SHP77 treated with DMSO at 0.1 percent for 48 hours (cell line): ENCODE data around the gene CERS6.
"Not testable (repeated sequence)": the region's sequence is repeated elsewhere in the genome, so short reads cannot be mapped to it uniquely, and the experiment has no call there.

Experiments used
- DNase-seq: peaks from one replicate; lab custom pipeline; 2025; lab: John Stamatoyannopoulos, UW

Gene CERS6

DNA sequence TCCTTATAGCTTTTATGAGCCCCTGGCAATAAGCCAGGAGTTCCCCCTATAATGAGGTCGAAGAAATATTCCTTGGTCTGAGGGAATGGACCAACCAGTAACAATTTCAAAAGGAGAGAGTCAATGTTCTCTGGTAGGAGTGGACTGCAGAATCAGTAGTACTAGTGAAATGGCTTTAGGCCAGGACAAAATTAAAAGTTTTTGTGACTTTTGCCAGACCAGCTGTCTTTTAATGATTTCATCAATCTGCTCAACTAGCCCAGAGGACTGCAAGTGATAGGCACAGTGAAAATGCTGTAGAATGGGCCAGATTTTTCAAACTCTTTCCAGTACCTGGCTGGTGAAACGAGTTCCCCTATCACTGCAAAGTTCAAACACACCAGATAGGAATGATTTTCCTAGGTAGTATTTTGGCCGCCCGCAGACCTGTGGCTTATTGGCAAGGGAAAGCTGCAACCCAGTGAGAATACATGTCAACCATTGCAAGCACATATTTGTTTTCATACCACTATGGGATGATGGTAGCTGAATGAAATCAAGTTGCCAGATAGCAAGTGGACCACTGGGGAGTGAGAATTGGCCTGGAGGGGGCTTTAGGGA lies 45.5 kb downstream of the CERS6 start:
- no peak for DNase-seq

DNA sequence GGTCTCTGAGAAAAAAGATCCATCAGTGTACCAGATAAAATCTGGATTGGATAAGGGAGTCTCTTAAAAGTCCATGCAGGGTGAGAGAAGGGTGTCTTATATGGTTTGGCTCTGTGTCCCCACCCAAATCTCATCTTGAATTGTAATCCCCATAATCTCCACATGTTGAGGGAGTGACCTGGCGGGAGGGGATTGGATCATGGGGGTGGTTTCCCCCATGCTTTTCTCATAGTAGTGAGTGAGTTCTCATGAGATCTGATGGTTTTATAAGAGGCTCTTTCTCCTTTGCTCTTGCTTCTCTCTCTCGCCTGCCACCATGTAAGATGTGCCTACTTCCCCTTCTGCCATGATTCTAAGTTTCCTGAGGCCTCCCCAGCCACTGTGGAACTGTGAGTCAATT lies 46.8 kb downstream of the CERS6 start:
- not testable (repeated sequence) for DNase-seq

GRCh38 chr2:168503901-168504300 lies 47.8 kb downstream of the CERS6 start:
- DNase-seq = no peak

DNA sequence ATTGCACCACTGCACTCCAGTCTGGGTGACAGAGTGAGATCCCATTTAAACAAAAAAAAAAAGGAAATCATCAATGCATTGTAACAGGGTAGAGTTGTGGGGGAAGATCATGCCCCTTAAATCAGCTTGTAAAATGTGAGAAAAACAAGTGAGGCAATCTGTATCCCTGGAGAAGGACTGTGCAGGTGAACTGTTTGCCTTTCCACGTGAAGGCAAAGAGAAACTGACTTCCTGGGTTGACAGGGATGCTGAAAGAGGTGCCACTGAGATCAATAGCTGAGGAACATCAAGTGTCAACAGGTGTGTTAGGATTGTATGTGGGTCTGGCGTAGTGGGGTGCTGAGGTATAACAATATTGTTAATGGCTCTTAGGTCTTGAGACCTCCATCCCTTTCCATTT lies 48.3 kb downstream of the CERS6 start:
- no peak for DNase-seq

DNA sequence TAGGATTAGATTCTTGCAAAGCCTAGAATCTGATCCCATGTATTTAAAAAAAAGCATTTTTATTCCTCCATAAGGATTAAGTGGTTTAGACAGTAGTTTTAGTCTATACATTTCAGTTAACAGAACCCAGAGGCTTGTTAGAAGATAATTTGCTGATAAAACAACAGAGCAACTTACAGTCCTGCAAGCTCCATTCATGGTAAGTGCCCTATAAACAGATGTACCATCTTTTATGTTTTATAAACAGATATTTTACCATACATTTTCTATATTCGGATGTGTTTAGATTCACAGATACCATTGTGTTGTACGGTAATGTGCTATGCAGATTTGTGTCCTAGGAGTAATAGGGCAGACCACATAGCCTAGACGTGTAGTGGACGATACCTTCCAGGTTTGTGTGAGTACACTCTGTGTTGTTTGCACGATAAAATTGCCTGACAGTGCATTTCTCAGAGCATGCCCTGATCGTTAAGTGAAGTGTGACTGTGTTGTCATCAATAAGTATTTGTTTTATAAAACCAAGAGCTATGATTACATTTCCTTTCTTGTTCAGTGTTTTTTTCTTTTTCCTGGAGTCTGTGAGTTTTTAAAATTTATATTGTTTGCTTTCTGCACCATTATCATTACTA lies 54.2 kb downstream of the CERS6 start:
- DNase-seq = no peak

DNA sequence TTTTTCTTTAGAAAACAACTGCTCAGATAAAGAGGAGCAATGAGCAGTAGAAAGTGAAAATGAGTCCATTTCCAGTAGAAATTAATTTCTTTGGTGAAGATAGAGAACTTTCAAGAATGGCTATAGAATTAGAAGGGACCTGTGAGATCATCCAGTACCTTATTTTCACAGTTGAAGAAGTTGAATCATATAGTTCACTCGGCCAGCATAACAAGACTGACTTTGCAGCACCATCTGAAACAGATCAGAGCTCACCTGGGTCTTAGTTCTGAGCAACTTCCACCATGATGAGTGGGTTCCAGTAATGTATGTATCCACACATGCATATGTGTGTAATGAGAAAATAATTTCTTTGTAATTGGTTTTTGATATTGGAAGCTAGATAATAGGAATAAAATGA lies 58.6 kb downstream of the CERS6 start:
- no peak for DNase-seq

DNA sequence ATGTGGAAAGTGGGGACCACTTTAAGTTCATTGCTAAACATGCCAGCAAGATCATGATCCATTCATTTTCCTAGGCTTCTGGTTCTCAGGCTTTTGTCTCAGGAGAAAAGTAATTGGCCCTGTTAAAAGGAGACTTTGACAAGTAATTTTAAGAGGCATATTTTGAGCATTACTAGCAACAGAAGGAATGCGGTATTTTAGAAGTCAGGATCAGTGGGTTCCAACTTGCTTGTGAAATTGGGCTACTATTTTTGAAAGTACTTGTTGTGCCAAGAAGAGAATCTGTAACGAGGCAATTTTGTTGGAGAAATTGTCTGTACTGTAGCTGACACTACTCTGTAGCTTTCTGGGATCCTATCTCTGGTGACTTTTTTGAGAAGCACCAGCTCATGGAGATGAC lies 59.4 kb downstream of the CERS6 start:
- DNase-seq = no peak

DNA sequence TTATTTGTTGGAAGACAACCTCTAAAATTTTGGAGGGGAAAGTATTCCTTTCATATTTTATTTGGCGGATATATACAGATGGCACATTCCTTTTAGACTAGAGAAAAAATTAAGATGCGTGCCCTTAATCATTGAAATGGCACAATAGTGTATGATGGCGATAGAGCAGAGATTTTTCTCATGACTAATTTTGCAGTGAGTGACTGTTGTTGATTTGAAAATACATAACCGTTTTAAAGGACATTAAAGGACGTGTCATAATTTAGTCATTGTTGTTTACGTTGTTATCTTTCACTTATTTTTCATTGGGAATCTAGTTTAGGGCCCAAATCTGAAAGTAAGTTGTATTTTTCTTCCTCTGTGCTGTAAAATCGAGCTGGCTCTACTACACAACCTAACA lies 61.7 kb downstream of the CERS6 start:
- DNase-seq = no peak

DNA sequence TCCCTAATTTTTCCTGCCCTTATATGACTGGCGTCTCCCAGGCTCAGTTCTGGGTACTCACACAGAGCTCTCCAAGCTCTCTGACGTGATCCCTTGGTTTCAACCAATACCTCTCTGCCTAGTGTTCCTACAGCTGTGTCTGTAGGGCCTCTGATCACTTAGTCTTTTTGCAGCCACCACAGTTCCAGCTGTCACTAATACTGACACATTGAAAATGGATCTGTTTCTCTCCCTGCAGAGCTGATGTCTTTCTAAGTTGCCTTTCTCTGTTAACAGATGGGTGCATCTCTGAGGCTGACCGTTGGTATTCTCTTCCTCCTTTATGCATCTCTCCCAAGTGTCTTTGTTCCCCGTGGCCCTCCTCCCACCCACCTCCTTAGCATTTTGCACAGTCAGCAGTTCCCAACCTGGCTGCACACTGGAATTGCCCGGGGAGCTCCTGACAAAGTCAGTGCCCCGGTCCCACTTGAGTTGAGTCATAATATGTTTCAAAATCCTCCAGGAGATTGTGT lies 62.5 kb downstream of the CERS6 start:
- no peak for DNase-seq

DNA sequence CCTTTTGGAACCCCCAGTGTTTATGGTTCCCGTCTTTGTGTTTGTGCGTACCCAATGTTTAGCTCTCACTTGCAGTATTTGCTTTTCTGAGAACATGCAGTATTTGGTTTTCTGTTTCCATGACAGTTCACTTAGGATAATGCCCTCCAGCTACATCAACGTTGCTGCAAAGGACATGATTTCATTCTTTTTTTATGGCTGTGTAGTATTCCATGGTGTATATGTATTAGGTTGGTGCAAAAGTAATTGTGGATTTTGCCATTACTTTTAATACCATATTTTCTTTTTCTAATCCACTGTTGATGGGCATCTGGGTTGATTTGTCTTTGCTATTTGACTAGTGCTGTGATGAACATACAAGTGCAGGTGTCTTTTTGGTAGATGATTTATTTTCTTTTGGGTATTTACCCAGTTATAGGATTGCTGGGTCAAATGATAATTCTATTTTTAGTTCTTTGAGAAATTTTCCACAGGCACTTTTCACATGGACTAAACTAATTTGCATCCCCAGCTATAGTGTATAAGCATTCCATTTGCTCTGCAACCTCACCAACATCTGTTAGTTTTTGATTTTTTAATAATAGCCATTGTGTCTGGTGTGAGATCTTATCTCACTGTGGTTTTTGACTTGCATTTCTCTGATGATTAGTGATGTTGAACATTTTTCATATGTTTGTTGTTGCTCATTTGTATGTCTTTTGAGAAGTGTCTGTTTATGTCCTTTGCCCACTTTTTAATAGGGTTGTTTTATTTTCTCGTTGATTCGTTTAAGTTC lies 63.6 kb downstream of the CERS6 start:
- DNase-seq = no peak

DNA sequence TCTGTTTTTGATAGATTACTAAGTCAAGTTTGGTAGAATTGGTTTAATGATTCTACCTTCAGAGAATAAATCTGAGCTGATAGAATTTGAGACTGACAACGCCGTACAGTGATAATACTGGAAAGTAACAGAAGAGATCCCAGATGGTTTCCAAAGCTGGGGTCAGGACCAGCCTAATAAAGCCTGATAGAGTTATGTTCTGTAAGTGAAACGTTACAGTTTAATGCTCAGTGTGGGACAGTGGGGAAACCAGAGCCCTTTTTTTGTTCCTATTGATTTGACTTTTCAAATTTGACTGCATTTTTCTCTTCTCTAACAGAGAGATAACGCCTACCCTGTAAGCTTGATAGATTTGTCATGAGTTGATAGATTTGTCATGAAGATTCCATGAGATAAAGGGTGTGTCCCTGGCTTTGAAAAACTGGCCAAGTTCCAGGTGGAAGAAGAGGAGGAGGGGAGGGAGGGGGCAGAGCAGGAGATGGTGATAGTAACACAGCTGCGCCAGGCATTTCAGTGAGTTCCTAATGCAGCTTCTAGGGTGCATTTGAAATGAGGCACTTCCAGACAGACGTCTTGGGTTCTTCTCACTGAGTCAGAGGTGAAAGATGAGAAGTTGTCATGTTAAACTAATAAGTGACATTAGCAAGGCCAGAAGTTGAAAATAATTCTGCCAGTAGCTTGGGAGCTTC lies 65.1 kb downstream of the CERS6 start:
- DNase-seq = no peak

DNA sequence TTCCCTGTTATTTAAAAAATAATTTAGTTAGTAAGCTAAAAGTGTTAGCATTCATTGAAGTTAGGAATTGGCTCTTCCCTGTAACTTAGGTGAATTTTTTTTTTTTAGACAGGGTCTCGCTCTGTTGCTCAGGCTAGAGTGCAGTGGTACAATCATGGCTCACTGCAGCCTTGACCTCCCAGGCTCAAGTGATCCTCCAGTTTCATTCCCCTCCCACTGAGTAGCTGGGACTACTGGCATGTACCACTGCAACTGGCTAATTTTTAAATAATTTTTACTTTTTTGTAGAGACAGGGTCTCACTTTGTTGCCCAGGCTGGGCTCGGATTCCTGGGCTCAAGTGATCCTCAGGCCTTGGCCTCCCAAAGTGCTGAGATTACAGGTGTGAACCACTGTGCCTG lies 66.4 kb downstream of the CERS6 start:
- DNase-seq = no peak

DNA sequence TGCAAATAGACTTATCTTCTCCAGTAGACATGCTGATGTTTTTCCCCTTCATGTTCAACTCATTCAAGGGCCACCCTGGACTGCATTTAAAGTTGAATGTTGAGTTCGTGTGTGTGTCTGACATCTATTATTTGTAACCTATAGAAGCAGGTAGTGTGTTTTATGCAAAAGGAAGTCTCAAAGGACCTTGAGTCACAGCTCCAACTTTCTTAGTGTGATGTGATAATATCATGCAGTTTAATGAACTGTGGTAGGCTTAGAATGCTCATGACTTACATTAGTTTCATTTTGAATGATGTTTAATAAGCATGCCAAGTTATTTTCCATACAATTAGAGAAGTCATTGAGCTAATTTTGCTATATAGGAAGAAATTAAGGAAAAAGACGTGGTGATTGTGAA lies 67.9 kb downstream of the CERS6 start:
- DNase-seq = no peak

- no peak for DNase-seq
Observed at GRCh38 chr2:168525020-168525419, 68.9 kb downstream of the CERS6 start.

GRCh38 chr2:168525716-168526446 lies 69.8 kb downstream of the CERS6 start:
- no peak for DNase-seq

- DNase-seq = no peak
Observed at GRCh38 chr2:168526641-168527040, 70.6 kb downstream of the CERS6 start.

DNA sequence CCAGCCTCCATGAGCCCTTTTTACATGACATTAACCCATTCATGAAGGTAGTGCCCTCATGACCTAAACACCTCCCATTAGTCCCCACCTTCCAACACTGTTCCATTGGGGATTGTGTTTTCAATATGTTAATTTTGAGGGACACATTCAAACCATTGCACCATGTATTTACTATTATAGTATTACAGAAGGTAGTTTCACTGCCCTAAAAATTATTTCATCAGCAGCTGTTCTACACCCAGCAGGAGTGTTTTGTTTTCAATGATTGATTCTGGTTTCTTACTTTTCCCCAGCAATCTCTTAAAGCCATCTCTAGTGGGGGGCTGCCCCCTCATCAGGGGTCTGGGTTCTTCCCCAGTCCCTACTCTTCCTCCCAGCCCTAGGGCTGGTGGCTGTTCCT lies 71.9 kb downstream of the CERS6 start:
- DNase-seq = no peak

- no peak for DNase-seq
Observed at GRCh38 chr2:168528469-168528868, 72.4 kb downstream of the CERS6 start.

DNA sequence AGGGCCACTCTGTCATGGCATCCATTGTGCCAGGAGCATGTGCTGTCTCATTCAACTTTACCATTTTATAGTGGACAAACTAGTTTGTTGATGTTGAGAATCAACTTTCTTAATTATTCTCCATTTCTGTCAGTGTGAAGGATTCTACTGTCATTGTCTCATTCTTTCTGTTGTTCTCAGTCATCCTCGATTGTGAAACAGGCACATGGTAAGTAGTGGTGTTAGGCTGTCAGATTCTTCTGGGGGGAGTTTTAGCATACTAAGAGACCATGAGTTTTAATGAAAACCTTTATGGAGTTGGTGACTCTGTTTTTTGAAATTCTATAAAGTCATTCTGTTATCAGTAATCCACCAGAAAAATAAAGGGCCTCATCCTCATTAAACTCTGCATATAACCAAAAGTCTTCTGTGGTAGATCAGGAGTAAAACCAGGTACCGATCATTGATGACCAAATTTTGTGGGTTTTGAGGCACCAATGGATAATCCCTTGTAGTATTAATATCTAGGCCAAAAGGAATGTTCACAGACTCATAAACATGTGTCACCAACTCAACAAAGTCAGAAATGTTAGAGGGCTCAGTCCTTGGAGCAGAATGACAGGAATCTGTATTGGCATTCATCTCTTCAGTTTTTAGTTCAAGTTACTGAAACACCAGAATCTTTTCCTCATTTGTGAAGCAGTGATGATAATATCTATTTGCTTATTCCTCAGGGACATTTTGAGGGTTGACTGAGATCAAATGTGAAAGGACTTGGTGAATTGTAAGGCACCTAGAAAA lies 73.2 kb downstream of the CERS6 start:
- DNase-seq = no peak

DNA sequence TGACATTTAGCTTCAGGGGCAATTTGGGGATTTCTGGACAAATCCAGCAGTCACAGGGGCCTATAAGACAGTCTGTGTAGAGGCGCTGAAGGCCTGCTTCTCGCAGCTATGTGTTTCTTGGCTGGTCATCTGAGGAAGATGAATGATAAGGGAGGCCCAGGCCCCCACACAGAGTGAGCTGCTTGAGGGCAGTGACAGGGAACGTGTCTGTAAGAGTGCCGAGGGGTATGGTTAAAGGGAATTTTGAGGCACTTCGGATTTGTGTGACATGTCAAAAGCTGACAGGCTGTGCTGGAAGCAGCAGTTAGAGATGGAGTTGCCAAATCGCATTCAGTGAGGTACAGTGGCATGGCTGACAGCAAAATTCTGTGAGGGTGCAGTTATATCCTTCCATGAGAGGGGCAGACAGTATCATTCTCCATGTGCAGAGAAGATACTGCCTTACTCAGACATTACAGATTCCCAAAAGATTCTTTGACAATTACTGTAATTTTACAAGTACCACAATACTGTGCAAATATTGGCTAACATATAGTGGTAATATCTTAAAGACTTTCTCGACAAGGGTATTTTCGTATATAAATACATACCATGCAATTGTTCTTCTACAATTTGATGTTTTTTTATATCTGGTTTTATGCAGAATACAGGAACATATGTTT lies 74.0 kb downstream of the CERS6 start:
- DNase-seq = no peak
